H1 (cell line): ENCODE measurements around the gene LARGE2. TPM values are rescaled to one million over a fixed set of nuclear protein-coding genes. Genes with fewer than 3 reads are reported as not detected.
A peak's percentile ranks its signal among the peaks of the same experiment; 100 is the strongest.

Experiments used
- ATF3 ChIP-seq: IDR thresholded peaks from 2 replicates; pipeline ENCODE4 v1.6.1; 2011; ENCODE audit warnings: low read depth, mild to moderate bottlenecking, low read length; ENCODE audit not compliant: insufficient read depth
- BACH1 ChIP-seq: IDR thresholded peaks from 2 replicates; pipeline ENCODE4 v1.6.1; 2012; ENCODE audit warnings: low read length, improper control_type of control experiment
- CTCF ChIP-seq, 3 experiments: IDR thresholded peaks; 1 replicate in 2 of 3; 2 replicates in 1 of 3; pipeline versions ENCODE4 v1.5.1 to v1.6.1; 2011; ENCODE audit warnings: low read length in 3 of 3, mild to moderate bottlenecking in 3 of 3, inconsistent platforms in 2 of 3, low read depth in 1 of 3, moderate library complexity in 1 of 3; ENCODE audit not compliant: insufficient read depth in 1 of 3; ENCODE audit errors: control extremely low read depth in 1 of 3
- EGR1 ChIP-seq: IDR thresholded peaks from 2 replicates; pipeline ENCODE4 v1.6.1; 2011; ENCODE audit warnings: low read depth, low read length, borderline replicate concordance
- EZH2 ChIP-seq: fragments of 200-600 bp; sonication (generic); IDR thresholded peaks from 2 replicates; pipeline ENCODE4 v1.7.1; 2012; ENCODE audit warnings: low read depth, mild to moderate bottlenecking, moderate library complexity, low read length, inconsistent platforms; ENCODE audit not compliant: severe bottlenecking
- FOSL1 ChIP-seq: IDR thresholded peaks from 2 replicates; pipeline ENCODE4 v1.6.1; 2011; ENCODE audit warnings: mild to moderate bottlenecking, low read depth, low read length, moderate library complexity; ENCODE audit not compliant: insufficient read depth
- HDAC6 ChIP-seq: IDR thresholded peaks from one replicate; pipeline ENCODE4 v1.7.1; 2012; ENCODE audit warnings: low read depth, mild to moderate bottlenecking, inconsistent platforms, low read length, moderate library complexity
- KDM5A ChIP-seq: fragments of 200-600 bp; IDR thresholded peaks from 2 replicates; pipeline ENCODE4 v1.7.1; 2012; ENCODE audit warnings: mild to moderate bottlenecking, low read length, inconsistent platforms, mixed read lengths
- MAFK ChIP-seq: IDR thresholded peaks from 2 replicates; pipeline ENCODE4 v1.6.1; 2012; ENCODE audit warnings: low read depth, mild to moderate bottlenecking, improper control_type of control experiment, low read length
- POLR2A ChIP-seq, 2 experiments: IDR thresholded peaks; 1 replicate in 1 of 2; 2 replicates in 1 of 2; pipeline ENCODE4 v1.6.1; 2011; ENCODE audit warnings: low read depth in 2 of 2, low read length in 2 of 2, mild to moderate bottlenecking in 2 of 2; ENCODE audit errors: control extremely low read depth in 1 of 2
- POLR2AphosphoS5 ChIP-seq: IDR thresholded peaks from 2 replicates; pipeline ENCODE4 v1.6.1; 2011; ENCODE audit warnings: low read depth, low read length
- SIN3A ChIP-seq, 2 experiments: IDR thresholded peaks in 1 of 2; conservative IDR thresholded peaks in 1 of 2; 2 replicates each; pipeline ENCODE4 v1.6.1; 2011 to 2012; ENCODE audit warnings: low read length in 2 of 2, improper control_type of control experiment in 1 of 2, low read depth in 1 of 2, mild to moderate bottlenecking in 1 of 2
- SIRT6 ChIP-seq: IDR thresholded peaks from one replicate; pipeline ENCODE4 v1.7.1; 2012; ENCODE audit warnings: low read length, inconsistent platforms
- TAF7 ChIP-seq: optimal IDR thresholded peaks from 2 replicates; pipeline ENCODE3; 2011; ENCODE audit warnings: low read depth, mild to moderate bottlenecking, inconsistent platforms, low read length, moderate library complexity, borderline replicate concordance
- USF2 ChIP-seq: IDR thresholded peaks from 2 replicates; pipeline ENCODE4 v1.6.1; 2011; ENCODE audit warnings: low read length, improper control_type of control experiment
- YY1 ChIP-seq: IDR thresholded peaks from 2 replicates; pipeline ENCODE4 v1.6.1; 2011; ENCODE audit warnings: low read depth, mild to moderate bottlenecking, low read length
- ZNF274 ChIP-seq: IDR thresholded peaks from 2 replicates; pipeline ENCODE4 v1.7.0; 2012; ENCODE audit warnings: low read length, borderline replicate concordance; ENCODE audit errors: extremely low read depth
- polyA plus RNA-seq, 7 experiments: library from polyadenylated mRNA; depleted of rRNA in 3 of 7; stranded (reverse) in 5 of 7; unstranded in 2 of 7; fragments of >200 nt in 5 of 7; fragments of 200-250 nt in 2 of 7; gene quantifications; 1 replicate in 5 of 7; 2 replicates in 1 of 7; 4 replicates in 1 of 7; pipeline versions ENCODE4 v1.2.1 to v1.2.3, GENCODE V29; 2011 to 2013; ENCODE audit warnings: missing spikeins in 2 of 7, mixed read lengths in 2 of 7
- total RNA-seq: library from RNA; stranded (reverse); fragmentation: NEBNext Ultra II Directional; extraction: Animal tissue kit (Norgen Biotek cat#: 25700); gene quantifications from 2 replicates; pipeline ENCODE4 v1.2.1, GENCODE V29; 2021

The LARGE2 gene
- total and polyA plus RNA-seq, 2 of the 8 experiments (the other 6 are each of a cell fraction or from before 2014, with no cell fraction given): 111 to 137 TPM

GRCh38 chr11:45918331-45918941 lies 4.0 kb upstream of the LARGE2 start (continued):
- no peak for TF ChIP-seq HDAC6
- TF ChIP-seq USF2: no peak
- no peak for TF ChIP-seq CTCF (IDR thresholded peaks at IDR 0.05; ENCODE audit: control extremely low read depth in 1 of 3, insufficient read depth in 1 of 3, low read depth in 1 of 3, low read length in 3 of 3)
- TF ChIP-seq MAFK: no peak
- TF ChIP-seq POLR2A (IDR thresholded peaks at IDR 0.05; ENCODE audit: control extremely low read depth in 1 of 2, low read depth in 2 of 2, low read length in 2 of 2): no peak
- TF ChIP-seq TAF7: peak; percentile 1
- TF ChIP-seq YY1: no peak
- no peak for TF ChIP-seq ZNF274
- no peak for TF ChIP-seq BACH1
- TF ChIP-seq ATF3: no peak
- no peak; a peak in 1 of 4 replicates for TF ChIP-seq SIN3A (conservative IDR thresholded peaks at IDR 0.05 in 1 of 2, IDR thresholded peaks at IDR 0.05 in 1 of 2; ENCODE audit: low read depth in 1 of 2, low read length in 2 of 2)
- TF ChIP-seq EGR1: no peak
- no peak for TF ChIP-seq KDM5A
- TF ChIP-seq FOSL1: no peak
- no peak for TF ChIP-seq SIRT6
- peak; percentile 12; the same call in 1 of the 2 replicates for TF ChIP-seq POLR2AphosphoS5
- no peak for TF ChIP-seq EZH2
